Thyroid gland (tissue), 4 donors: ENCODE measurements around the gene SVIP.

Experiments
- POLR2A ChIP-seq, 2 donors: fragments of 450-650 bp; IDR thresholded peaks; one replicate each; pipeline ENCODE4 v1.6.1; 2017; ENCODE audit warnings: antibody characterized with exemption in 2 of 2, mild to moderate bottlenecking in 2 of 2, moderate library complexity in 1 of 2
- TF ChIP-seq, protein P1 (sequence below), 6 experiments: fragments of 200-600 bp in 3 of 6; fragments of 450-650 bp in 3 of 6; sonication (generic) in 3 of 6; IDR thresholded peaks; one replicate each; pipeline ENCODE4 v1.5.1; 2016 to 2019; ENCODE audit warnings: antibody characterized with exemption in 6 of 6, mild to moderate bottlenecking in 2 of 6, inconsistent platforms in 1 of 6, moderate library complexity in 1 of 6

DNA sequence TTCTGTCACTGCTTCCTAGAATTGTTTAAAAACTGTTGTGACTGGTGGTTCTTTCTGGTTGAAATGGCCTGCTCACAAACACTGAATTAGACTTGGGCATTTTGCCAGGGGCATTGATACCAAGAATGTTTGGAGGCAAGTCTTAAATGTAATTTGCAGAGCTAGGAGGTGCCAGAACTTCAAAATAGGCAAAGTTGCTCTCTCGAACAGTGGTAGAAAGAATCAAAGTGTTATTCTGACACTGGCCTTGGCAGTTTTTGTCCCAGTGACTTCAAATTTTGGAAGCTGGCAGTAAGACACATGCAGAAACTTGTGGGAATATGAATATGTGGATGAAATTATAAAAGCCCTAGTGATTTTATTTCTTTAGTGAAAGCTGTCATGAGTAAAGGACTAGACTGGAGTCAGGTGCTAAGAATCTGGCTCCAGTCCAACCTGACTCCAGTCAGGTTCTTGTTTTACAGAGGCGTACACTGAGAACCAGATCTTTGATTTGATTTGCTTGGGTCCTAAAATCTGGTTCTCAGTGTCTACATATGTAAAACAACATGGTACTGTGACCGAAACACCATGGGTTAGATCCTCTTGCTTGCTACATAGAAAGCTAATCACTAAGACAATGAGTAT is 20.9 kb downstream of the SVIP start:
- TF ChIP-seq, protein P1, sequence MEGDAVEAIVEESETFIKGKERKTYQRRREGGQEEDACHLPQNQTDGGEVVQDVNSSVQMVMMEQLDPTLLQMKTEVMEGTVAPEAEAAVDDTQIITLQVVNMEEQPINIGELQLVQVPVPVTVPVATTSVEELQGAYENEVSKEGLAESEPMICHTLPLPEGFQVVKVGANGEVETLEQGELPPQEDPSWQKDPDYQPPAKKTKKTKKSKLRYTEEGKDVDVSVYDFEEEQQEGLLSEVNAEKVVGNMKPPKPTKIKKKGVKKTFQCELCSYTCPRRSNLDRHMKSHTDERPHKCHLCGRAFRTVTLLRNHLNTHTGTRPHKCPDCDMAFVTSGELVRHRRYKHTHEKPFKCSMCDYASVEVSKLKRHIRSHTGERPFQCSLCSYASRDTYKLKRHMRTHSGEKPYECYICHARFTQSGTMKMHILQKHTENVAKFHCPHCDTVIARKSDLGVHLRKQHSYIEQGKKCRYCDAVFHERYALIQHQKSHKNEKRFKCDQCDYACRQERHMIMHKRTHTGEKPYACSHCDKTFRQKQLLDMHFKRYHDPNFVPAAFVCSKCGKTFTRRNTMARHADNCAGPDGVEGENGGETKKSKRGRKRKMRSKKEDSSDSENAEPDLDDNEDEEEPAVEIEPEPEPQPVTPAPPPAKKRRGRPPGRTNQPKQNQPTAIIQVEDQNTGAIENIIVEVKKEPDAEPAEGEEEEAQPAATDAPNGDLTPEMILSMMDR (IDR thresholded peaks at IDR 0.05), result no peak
- TF ChIP-seq POLR2A (IDR thresholded peaks at IDR 0.05), result no peak
